ENCODE measurements around the gene PDSS2. TPM values are rescaled to one million over a fixed set of nuclear protein-coding genes. Genes with fewer than 3 reads are reported as not detected.
"Not testable (repeated sequence)": the region's sequence is repeated elsewhere in the genome, so short reads cannot be mapped to it uniquely, and the experiment has no call there.

Gene PDSS2
- total and polyA plus RNA-seq, 2 of the 4 experiments (the other 2 are of a cell fraction): 8.6 to 9.2 TPM

GRCh38 chr6:107194723-107195122 lies 264.6 kb downstream of the PDSS2 start:
- not testable (repeated sequence) for H2AK5ac ChIP-seq (ENCODE audit: low read depth, low read length); H3K4me2 ChIP-seq (ENCODE audit: low read depth, low read length)
- WGBS, 2 experiments (ENCODE audit: extremely low coverage in 2 of 2, insufficient read length in 1 of 2): 92% methylated on average over 5 of the region's 8 CpGs; no CpG with 5 or more reads in 1 of the 2 experiments

More at GRCh38 chr6:107194723-107195122, 264.6 kb downstream of the PDSS2 start:
- H4K8ac ChIP-seq (ENCODE audit: low read depth in 2 of 2, low read length in 2 of 2); H2BK15ac ChIP-seq (ENCODE audit: low read depth, low read length); H4K20me1 ChIP-seq (ENCODE audit: insufficient read depth, low read length); H4K5ac ChIP-seq (ENCODE audit: low read depth, low read length); H3K9me1 ChIP-seq (ENCODE audit: insufficient read depth, low read length); H3K4me1 ChIP-seq (ENCODE audit: control insufficient read depth, insufficient read depth, low read length); H4K91ac ChIP-seq (ENCODE audit: insufficient read depth, low read depth, low read length); H3K27ac ChIP-seq (ENCODE audit: insufficient read depth, low read length); ATAC-seq (ENCODE audit: low read depth); DNase-seq; H3K9me3 ChIP-seq (ENCODE audit: control insufficient read depth, insufficient read depth, low read length); H3K9ac ChIP-seq (ENCODE audit: low read depth, low read length); H3K4me3 ChIP-seq (ENCODE audit: insufficient read depth, low read depth, low read length); H2BK5ac ChIP-seq (ENCODE audit: low read depth, low read length, poor library complexity, severe bottlenecking); H3K18ac ChIP-seq (ENCODE audit: low read depth, low read length); H3K79me1 ChIP-seq (ENCODE audit: low read depth in 1 of 2, low read length in 2 of 2); H3K36me3 ChIP-seq (ENCODE audit: control insufficient read depth, insufficient read depth, low read length); H2AK9ac ChIP-seq (replicated peaks; ENCODE audit: low read depth, low read length, poor library complexity); H2AFZ ChIP-seq (replicated peaks; ENCODE audit: low read length, poor library complexity); H3K4ac ChIP-seq (ENCODE audit: low read depth, low read length); CTCF ChIA-PET; H2BK20ac ChIP-seq (ENCODE audit: low read depth, low read length); H3K27me3 ChIP-seq (ENCODE audit: control insufficient read depth, insufficient read depth, low read length); H3K23ac ChIP-seq (ENCODE audit: low read depth, low read length); POLR2A ChIA-PET (ENCODE audit: unreplicated experiment); BruUV-seq (replicated peaks); H3K14ac ChIP-seq (replicated peaks; ENCODE audit: low read depth, low read length); intact Hi-C loops (cut with micrococcal nuclease); dilution Hi-C loops (cut with HindIII; ENCODE audit: low sequenced_read_pairs, unreplicated experiment); H3K56ac ChIP-seq (ENCODE audit: extremely low read depth, insufficient read depth, low read length); H2BK120ac ChIP-seq (ENCODE audit: low read depth, low read length): not testable (repeated sequence)
- in situ Hi-C loops (cut with MboI; ENCODE audit: low sequenced_read_pairs): loop anchor here (25.0 kb wide), 1 partner anchor 643 kb away; no protein-coding TSS in a partner anchor

Measured in IMR-90 (cell line).